ENCODE results near the gene CYP2U1.
"Not testable (repeated sequence)": the region's sequence is repeated elsewhere in the genome, so short reads cannot be mapped to it uniquely, and the experiment has no call there.

The CYP2U1 gene

DNA sequence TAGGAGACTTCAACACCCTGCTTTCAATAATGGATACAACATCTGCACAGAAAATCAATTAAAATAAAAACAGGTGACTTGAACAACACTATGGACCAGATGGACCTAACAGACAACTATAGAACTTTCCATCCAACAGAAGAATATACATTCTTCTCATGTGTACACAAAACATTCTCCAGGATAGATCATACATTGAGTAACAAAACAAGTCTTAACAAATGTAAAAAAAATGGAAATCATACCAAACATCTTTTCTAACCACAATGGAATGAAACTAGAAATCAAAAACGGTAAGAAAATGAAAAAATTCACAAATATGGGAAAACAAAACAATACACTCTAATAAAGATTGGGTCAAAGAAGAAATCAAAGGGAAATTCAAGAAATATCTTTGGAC lies 24.7 kb downstream of the CYP2U1 start:
- Histone ChIP-seq H3K9me3 (ENCODE audit: control insufficient read depth, low read length) (no peaks in the 10 kb centered on the region), H3K4me3 (ENCODE audit: low read depth, low read length) (no peak overlapping the region), H2AFZ (no peak overlapping the region), H3K9ac (no peak overlapping the region), H3K36me3 (ENCODE audit: control insufficient read depth, insufficient read depth, low read length) (no peaks in the 10 kb centered on the region), H3K4me1 (no peaks in the 10 kb centered on the region), H3K27me3 (ENCODE audit: control insufficient read depth, insufficient read depth, low read length) (no peaks in the 10 kb centered on the region), H3K4me2 (ENCODE audit: low read length) (no peak overlapping the region), H3K27ac (no peak overlapping the region), H3K79me2 (no peaks in the 10 kb centered on the region)
- TF ChIP-seq, protein P1, sequence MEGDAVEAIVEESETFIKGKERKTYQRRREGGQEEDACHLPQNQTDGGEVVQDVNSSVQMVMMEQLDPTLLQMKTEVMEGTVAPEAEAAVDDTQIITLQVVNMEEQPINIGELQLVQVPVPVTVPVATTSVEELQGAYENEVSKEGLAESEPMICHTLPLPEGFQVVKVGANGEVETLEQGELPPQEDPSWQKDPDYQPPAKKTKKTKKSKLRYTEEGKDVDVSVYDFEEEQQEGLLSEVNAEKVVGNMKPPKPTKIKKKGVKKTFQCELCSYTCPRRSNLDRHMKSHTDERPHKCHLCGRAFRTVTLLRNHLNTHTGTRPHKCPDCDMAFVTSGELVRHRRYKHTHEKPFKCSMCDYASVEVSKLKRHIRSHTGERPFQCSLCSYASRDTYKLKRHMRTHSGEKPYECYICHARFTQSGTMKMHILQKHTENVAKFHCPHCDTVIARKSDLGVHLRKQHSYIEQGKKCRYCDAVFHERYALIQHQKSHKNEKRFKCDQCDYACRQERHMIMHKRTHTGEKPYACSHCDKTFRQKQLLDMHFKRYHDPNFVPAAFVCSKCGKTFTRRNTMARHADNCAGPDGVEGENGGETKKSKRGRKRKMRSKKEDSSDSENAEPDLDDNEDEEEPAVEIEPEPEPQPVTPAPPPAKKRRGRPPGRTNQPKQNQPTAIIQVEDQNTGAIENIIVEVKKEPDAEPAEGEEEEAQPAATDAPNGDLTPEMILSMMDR (IDR thresholded peaks at IDR 0.05): no peak

DNA sequence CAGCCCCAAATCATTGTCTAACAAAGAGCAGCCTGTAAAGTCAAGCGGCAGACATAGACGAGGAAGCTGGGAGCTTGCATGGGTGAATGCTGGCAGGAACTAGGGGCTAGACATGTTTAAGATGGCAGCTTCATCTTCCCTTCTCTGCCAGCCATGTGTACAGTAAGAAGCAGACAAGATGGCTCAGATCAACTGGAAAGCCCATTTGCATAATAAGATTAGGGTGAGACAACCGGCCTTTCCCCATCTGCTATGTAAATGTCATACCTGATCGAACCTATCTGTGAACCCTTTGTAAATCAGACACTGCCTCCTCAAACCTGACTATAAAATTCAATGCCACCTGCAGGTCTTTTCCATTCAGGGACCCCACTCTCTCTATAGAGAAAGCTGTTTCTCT lies 35.6 kb downstream of the CYP2U1 start:
- Histone ChIP-seq H3K27ac (no peak overlapping the region), H3K4me1 (no peaks in the 10 kb centered on the region), H3K9me3 (ENCODE audit: control insufficient read depth, low read length) (no peaks in the 10 kb centered on the region), H3K9ac (no peak overlapping the region), H3K4me3 (ENCODE audit: low read depth, low read length) (no peak overlapping the region), H2AFZ (no peak overlapping the region), H3K4me2 (ENCODE audit: low read length) (no peak overlapping the region), H3K36me3 (ENCODE audit: control insufficient read depth, insufficient read depth, low read length) (no peaks in the 10 kb centered on the region), H3K27me3 (ENCODE audit: control insufficient read depth, insufficient read depth, low read length) (no peaks in the 10 kb centered on the region), H3K79me2 (no peaks in the 10 kb centered on the region)
- TF ChIP-seq, protein P1 (IDR thresholded peaks at IDR 0.05): no peak

DNA sequence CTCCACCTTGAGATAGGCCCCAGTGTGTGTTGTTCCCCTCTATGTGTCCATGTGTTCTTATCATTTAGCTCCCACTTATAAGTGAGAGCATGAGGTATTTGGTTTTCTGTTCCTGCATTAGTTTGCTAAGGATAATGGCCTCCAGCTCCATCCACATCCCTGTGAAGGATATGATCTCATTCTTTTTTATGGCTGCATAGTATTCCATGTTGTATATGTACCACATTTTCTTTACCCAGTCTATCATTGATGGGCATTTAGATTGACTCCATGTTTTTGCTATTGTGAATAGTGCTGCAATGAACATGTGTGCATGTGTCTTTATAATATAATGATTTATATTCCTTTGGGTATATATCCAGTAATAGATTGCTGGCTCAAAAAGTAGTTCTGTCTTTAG lies 36.2 kb downstream of the CYP2U1 start:
- not testable (repeated sequence) for H3K79me2 ChIP-seq; H3K27me3 ChIP-seq (ENCODE audit: control insufficient read depth, insufficient read depth, low read length); H3K9ac ChIP-seq; H2AFZ ChIP-seq; H3K9me3 ChIP-seq (ENCODE audit: control insufficient read depth, low read length); H3K4me2 ChIP-seq (ENCODE audit: low read length); H3K4me3 ChIP-seq (ENCODE audit: low read depth, low read length); H3K36me3 ChIP-seq (ENCODE audit: control insufficient read depth, insufficient read depth, low read length); H3K27ac ChIP-seq; H3K4me1 ChIP-seq

DNA sequence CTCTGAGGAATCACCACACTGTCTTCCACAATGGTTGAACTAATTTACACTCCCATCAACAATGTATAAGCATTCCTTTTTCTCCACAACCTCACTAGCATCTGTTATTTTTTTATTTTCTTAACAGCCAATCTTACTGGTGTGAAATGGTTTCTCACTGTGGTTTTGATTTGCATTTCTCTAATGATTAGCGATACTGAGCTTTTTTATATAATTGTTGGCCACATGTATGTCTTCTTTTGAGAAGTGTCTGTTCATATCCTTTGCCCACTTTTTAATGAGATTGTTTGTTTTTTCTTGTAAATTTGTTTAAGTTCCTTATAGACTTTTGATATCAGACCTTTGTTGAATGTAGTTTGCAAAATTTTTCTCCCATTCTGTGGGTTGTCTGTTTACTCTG lies 36.6 kb downstream of the CYP2U1 start:
- not testable (repeated sequence) for H3K27ac ChIP-seq; H3K4me1 ChIP-seq; H3K79me2 ChIP-seq; H3K27me3 ChIP-seq (ENCODE audit: control insufficient read depth, insufficient read depth, low read length); H3K9ac ChIP-seq; H2AFZ ChIP-seq; H3K9me3 ChIP-seq (ENCODE audit: control insufficient read depth, low read length); H3K4me2 ChIP-seq (ENCODE audit: low read length); H3K36me3 ChIP-seq (ENCODE audit: control insufficient read depth, insufficient read depth, low read length); H3K4me3 ChIP-seq (ENCODE audit: low read depth, low read length)

DNA sequence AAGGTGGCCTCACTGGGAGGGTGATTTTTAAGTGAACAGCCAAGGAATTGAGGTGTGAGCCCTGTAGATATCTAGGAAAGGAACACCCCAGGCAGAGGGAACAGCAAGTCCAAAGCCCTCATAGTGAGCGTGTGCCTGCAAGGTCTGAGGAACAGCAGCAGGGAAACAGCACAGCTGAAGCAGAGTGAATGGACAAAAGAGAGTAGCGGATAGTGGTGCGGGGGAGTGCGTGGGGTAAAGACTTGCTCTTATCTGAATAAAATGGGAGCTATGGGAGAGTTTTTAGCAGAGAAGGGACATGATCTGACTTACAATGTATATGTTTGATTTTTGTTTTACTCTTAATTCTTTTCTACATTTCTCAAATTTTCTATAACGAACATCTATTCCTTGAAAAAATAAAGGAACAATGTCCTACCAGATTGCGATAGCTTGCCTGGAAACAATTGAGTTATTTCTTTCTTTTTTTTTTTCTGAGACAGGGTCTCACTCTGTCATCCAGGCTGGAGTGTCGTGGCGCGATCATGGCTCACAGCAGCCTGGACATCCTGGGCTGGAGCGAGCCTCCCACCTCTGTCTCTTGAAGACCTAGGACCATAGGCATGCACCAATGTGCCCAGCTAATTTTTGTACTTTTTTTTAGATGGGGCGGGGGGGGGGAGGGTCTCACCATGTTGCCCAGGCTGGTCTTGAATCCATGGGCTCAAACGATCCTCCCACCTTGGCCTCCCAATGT lies 38.9 kb downstream of the CYP2U1 start:
- Histone ChIP-seq H3K4me3 (ENCODE audit: low read depth, low read length) (no peak overlapping the region), H3K27me3 (ENCODE audit: control insufficient read depth, insufficient read depth, low read length) (no peaks in the 10 kb centered on the region), H3K79me2 (no peaks in the 10 kb centered on the region), H3K4me2 (ENCODE audit: low read length) (no peak overlapping the region), H2AFZ (no peak overlapping the region), H3K9me3 (ENCODE audit: control insufficient read depth, low read length) (no peaks in the 10 kb centered on the region), H3K9ac (no peak overlapping the region), H3K36me3 (ENCODE audit: control insufficient read depth, insufficient read depth, low read length) (no peaks in the 10 kb centered on the region), H3K27ac (no peak overlapping the region), H3K4me1 (no peaks in the 10 kb centered on the region)
- TF ChIP-seq, protein P1 (IDR thresholded peaks at IDR 0.05): no peak

DNA sequence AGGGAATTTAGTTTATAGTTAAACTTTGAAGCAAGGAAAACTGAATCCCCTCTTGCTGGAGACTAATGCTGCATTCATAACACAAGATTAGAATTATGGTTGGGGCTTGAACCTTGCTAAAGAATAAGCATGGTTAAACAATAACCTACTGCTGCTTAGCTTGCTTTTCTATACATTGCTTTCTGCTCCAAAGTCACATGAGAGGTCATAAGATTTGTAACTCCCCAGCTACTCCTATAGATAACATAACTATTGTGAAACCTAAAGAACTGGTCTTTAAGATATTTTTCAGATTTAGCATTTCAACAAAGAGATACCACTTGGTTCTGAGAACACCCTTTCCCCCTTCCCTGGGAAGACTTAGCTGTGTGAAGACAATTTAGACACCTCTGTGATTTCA lies 41.3 kb downstream of the CYP2U1 start:
- Histone ChIP-seq H3K4me1 (no peaks in the 10 kb centered on the region), H3K27me3 (ENCODE audit: control insufficient read depth, insufficient read depth, low read length) (no peaks in the 10 kb centered on the region), H3K4me2 (ENCODE audit: low read length) (no peak overlapping the region), H3K9me3 (ENCODE audit: control insufficient read depth, low read length) (no peaks in the 10 kb centered on the region), H3K4me3 (ENCODE audit: low read depth, low read length) (no peak overlapping the region), H3K9ac (no peak overlapping the region), H2AFZ (no peak overlapping the region), H3K36me3 (ENCODE audit: control insufficient read depth, insufficient read depth, low read length) (no peaks in the 10 kb centered on the region), H3K27ac (no peak overlapping the region), H3K79me2 (no peaks in the 10 kb centered on the region)
- TF ChIP-seq, protein P1 (IDR thresholded peaks at IDR 0.05): no peak
